GM21717 (cell line): ENCODE measurements around the gene TNS2.
A peak's percentile ranks its signal among the peaks of the same experiment; 100 is the strongest.
"Not testable (repeated sequence)": the region's sequence is repeated elsewhere in the genome, so short reads cannot be mapped to it uniquely, and the experiment has no call there.

Experiments used
- ATAC-seq: cut with Tn5 transposase; IDR thresholded peaks from one replicate; pipeline ENCODE4 v1.9.1; 2021; ENCODE audit warnings: mild to moderate bottlenecking, moderate library complexity; ENCODE audit not compliant: unreplicated experiment

Gene TNS2, protein sequence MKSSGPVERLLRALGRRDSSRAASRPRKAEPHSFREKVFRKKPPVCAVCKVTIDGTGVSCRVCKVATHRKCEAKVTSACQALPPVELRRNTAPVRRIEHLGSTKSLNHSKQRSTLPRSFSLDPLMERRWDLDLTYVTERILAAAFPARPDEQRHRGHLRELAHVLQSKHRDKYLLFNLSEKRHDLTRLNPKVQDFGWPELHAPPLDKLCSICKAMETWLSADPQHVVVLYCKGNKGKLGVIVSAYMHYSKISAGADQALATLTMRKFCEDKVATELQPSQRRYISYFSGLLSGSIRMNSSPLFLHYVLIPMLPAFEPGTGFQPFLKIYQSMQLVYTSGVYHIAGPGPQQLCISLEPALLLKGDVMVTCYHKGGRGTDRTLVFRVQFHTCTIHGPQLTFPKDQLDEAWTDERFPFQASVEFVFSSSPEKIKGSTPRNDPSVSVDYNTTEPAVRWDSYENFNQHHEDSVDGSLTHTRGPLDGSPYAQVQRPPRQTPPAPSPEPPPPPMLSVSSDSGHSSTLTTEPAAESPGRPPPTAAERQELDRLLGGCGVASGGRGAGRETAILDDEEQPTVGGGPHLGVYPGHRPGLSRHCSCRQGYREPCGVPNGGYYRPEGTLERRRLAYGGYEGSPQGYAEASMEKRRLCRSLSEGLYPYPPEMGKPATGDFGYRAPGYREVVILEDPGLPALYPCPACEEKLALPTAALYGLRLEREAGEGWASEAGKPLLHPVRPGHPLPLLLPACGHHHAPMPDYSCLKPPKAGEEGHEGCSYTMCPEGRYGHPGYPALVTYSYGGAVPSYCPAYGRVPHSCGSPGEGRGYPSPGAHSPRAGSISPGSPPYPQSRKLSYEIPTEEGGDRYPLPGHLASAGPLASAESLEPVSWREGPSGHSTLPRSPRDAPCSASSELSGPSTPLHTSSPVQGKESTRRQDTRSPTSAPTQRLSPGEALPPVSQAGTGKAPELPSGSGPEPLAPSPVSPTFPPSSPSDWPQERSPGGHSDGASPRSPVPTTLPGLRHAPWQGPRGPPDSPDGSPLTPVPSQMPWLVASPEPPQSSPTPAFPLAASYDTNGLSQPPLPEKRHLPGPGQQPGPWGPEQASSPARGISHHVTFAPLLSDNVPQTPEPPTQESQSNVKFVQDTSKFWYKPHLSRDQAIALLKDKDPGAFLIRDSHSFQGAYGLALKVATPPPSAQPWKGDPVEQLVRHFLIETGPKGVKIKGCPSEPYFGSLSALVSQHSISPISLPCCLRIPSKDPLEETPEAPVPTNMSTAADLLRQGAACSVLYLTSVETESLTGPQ (N-terminal part only)

DNA sequence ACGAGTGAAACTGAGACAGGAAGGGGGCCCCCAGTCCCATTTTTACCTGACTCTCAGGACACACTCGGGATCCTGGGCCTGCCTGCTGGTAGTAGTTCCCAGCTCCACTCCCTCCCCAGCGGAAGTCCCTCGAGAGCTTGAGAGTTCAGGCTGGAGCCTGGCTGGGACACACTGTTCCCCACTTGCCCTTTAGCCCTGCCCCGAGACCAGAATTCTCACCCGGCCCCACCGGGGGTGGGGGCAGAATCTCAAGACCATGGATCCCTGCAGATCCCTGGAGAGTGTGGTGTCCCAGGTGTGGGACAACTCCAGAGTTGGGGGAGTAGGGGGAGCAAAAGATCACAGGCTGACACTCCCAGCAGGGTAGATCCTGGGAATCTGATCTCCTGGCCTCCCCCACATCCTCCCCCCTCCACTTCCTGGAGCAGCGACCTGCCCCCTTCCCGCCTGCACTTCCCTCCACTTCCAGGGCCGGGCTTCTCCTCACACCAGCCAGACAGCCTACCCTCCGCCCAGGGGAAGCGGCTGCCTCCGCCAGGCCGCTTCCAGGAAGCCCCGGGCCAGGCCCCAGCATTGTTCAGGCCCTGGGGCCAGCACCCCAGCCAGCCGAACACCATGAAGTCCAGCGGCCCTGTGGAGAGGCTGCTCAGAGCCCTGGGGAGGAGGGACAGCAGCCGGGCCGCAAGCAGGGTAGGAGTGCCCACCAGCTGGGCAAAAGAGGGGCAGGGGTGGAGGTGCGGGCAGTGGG lies at the start of gene TNS2:
TSS of gene TNS2 (plus strand) at position 495 of the 748 bp plus-strand sequence. CDS start at position 616, 121 bp downstream.
- ATAC-seq, result no peak

DNA sequence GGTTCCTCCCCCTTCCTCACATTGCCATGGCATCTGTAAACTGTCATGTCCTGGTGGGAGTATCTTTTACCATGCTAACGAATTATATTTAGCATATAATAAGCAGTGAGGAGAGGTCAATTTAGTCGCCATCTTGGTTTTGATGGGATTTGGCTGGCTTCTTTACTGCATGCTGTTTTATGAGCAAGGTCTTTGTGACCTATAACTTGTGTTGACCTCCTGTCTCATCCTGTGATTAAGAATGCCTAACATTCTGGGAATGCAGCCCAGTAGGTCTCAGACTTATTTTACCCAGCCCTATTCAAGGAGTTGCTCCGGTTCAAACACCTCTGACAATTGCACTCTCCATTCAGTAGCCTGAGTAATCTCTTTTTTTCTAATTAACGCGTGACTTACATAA lies 45.7 kb upstream of the TNS2 start:
- no peak for ATAC-seq

DNA sequence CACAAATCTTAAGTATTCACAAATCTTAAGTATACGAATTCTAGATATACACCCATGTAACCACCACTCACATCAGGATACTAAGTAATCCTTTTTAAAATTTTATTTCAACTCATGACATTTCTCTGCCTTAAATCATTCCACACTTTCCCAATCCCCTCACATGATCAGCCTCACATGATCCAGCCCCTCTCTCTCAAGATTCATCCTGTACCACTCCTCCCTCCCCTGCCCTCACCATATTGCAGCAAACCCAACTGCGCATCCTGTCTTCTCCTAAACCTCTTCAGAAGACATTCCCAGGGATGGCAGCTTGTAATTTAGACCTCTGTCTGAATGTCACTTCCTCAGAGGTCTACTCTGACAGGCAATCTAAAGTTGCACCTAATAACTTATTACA lies 45.3 kb upstream of the TNS2 start:
- ATAC-seq, result no peak

DNA sequence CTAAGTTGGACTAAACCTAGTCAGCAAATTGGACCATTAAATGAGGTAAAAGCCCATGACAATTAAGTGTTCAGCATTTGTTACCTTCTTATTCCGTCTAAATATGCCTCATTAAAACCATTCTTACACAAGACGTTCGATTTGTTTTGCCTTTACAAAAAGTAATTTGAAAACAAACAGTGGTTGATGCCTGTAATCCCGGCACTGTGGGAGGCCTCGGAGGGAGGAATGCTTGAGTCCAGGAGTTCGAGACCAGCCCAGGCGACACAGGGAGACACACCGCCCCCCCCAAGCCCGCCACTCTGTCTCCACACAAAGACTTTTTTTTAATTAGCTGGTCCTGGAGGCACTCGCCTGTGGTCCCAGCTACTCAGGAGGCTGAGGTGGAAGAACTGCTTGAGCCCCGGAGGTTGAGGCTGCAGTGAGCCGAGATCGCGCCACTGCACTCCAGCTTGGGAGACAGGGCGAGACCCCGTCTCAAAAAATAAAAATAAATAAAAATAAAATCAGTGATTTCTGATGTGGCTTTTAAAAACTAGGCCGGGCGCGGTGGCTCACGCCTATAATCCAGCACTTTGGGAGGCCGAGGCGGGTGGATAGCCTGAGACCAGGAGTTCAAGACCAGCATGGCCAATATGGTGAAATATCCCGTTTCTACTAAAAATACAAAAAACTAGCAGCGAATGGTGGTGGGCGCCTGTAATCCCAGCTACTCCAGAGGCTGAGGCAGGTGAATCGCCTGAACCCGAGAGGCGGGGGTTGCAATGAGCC lies 44.5 kb upstream of the TNS2 start:
- no peak for ATAC-seq

DNA sequence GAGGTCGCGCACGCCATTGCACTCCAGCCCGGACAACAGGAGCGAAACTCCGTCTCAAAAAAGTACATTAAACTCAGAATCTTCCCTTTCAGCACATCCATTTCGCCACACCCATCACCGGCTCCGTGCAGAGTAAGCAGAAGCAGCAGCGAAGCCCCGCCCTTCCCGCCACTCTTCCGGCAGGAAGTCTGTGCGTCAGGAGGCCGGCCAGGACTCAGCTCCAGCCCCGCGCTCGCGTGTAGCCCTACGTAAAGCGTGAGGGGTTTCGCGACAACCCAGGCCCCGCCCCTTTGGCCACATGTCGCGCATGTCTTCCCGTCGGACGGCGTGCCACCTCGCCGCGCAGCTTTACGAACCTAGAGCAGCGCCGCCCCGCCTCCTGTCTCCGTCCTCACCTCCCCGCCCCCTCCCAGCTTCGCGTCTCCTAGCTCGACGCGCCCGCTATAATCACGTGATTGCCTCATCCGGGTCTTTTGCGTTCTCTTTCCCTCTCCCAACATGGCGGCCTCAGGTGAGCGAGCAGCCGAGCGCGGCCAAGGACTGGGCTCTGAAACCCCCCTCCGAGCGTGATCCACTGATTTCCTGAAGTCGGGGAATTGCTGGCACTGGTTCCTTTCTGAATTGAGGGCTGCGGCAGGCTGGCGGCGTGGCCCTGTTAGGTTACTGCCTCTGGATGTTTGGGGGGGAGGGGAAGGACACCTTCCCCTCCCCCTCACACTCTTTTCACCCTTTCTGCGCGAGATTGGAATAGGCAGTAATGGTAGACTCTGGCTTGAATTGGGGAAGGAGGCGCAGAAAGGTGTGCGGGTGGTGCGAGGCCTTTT lies 43.7 kb upstream of the TNS2 start, which contains the start of gene EIF4B:
TSS of gene EIF4B (plus strand) at position 471 of the 824 bp plus-strand sequence. CDS start at position 499, 28 bp downstream.
- ATAC-seq, result peak; percentile 87

DNA sequence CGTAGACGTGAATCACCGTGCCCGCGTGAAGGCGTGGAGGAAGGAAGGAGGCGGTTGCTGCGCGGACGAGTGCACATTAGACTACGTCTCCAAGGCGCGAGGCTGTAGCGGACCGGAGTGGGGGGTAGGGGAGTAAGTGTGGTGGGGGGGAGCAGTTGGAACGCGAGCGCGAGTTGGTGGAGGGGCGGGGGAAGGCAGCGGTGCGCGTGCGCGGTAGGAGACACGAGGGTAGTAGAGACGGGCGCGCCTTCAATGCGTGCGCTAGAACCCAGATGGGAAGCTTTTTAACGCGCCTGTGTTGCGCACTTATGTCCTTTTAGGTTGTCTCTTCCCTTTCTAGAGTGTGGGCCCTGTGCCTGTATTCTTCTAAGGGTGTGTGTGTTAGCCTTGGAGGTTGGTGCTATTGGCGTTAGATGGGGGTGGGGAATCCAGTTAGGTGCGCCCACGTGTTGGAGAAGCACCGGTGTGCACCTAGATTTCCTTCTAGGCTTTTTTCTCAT lies 43.0 kb upstream of the TNS2 start:
- peak; percentile 25 for ATAC-seq

DNA sequence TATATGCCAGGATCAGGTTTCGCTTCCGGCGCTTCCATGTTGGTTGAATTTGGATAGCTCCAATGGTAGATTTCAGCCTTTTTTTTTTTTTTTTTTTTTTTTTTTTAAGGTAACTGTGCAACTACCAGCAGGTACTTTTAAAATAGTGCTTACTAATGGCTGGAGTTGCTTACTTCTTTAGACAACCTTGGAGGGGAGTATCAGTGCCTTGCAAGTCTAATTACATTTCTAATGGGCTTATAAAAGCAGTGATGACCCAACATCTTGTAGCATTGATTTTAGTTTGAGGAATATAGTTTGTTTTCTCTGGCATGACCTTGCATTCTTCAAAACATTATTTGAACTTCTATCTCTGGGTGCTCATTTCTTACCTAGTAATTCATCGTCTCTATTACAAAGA lies 42.5 kb upstream of the TNS2 start:
- no peak for ATAC-seq

DNA sequence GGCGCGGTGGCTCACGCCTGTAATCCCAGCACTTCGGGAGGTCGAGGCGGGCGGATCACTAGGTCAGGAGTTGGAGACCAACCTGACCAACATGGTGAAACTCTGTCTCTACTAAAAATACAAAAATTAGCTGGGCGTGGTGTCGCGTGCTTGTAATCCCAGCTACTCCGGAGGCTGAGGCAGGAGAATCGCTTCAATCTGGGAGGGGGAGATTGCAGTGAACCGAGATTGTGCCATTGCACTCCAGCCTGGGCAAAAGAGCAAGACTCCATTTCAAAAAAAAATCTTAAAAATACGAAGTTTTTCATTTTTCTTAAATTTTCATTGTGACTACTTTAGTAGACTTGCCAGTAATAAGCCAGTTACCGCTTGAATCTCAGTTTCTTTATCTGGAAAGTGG lies 41.1 kb upstream of the TNS2 start:
- ATAC-seq, result not testable (repeated sequence)

DNA sequence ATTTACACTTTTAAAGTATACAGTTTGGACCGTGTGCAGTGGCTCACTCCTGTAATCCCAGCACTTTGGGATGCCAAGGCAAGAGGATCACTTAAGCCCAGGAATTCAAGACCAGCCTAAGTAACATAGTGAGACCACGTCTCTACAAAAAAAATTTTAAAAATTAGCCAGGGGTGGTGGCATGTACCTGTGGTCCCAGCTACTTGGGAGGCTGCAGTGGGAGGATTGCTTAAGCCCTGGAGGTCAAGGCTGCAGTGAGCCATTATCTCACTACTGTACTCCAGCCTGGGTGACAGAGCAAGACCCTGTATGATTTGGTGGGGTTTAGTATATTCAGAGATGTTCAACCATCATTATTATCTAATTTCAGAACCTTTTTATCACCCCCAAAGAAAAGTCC lies 38.9 kb upstream of the TNS2 start:
- ATAC-seq, result no peak

DNA sequence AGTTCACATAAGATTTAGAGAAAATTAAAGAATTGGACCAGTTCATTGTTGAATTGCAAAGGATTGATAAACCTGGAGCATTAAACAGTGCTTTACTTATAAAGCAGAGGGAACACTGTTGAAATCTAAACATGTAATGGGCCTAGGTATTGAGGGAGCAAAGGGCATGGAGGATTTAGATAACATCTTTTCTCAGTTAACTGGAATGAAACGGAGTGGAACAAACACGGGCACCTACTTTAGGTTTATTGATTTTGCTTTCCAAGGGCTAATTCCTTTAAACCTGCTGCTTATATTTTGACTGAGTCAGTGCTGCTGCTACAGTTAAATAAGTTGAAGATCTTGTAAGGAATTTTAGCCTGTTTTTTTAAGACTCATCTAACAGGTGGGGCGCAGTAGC lies 38.0 kb upstream of the TNS2 start:
- no peak for ATAC-seq

DNA sequence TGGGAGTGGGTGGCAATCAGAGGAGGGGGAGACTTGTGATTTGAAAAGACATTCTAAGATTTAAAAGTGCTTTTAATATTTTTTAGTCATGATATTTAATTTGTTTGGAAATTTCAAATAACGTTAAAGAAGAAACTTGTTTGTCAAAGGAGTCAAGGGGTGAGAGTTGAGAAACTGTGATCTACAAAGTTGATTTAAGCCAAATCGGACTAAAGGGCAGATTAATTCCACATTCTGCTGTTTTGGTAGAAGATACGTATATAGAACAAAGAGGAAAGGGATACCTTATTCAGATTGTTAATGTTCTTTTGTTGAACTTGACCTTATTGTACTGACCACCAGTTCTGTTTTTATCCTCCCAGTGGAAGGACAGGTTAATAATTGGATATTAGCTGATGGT lies 36.9 kb upstream of the TNS2 start:
- ATAC-seq, result no peak

DNA sequence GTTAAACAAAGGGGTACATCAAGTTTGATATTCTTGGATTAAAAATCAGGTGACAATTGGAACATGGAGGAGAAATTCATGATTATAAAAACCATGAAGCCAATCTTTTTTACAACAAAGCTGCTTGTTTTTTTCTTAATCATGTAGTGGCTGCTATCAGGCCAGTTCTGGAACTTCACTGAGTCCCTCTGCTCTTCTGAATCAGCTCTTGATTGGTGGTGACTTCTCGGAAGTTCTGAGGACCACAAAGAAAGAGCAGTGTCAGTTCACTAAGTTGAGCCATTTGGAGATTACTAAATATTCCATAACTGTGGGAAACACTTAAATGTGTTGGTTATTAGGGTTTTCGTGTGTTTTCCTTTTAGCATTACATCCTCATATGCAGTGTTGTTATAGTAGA lies 35.2 kb upstream of the TNS2 start:
- ATAC-seq, result no peak

DNA sequence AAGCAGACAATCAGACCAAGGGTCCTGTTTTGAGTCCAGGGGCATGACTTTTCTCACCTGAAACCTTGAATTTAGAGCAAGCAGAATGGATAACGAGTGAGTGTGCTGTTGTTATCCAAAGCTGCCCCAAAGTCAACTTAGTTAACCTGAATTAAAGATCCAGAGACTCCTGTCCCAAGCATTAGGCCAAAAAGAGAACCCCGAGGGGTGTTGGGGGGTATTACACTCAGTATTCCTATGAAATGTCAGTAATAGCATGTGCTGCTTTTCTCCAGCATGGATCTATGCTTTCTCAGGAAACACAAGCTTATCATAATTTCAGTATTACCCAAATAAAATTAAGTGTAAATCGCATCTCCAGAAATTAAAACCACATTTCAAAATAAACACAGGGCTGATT lies 24.6 kb upstream of the TNS2 start:
- no peak for ATAC-seq

DNA sequence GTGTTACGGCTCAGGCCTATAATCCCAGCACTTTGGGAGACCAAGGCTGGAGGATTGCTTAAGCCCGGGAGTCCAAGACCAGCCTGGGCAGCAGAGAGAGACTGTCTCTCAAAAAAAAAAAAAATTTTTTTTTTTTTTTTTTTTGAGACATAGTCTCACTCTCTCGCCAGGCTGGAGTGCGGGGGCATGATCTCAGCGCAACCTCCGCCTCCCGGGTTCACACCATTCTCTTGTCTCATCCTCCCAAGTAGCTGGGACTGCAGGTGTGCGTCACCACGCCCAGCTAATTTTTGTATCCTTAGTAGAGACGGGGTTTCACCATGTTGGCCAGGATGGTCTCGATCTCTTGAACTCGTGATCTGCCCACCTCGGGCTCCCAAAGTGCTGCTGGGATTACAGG lies 22.9 kb upstream of the TNS2 start:
- ATAC-seq, result not testable (repeated sequence)

DNA sequence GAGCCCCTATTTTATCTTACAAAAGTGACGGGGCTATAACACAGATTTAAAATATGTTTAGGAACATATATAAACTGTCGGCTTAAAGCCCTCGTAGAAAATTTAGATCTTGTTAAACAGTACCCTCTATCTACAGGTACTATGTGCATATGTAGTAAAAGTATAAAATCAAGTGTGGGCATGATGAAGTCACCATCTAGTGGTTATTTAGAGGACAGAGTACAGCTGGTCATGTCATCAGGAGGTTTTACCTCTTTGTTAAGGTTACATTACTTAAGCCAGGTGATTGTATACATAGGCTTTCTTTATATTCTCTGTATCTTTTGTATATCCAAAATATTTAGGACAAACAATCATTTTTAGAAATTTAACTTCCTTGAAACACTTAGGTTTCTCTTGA lies 18.2 kb upstream of the TNS2 start:
- no peak for ATAC-seq

DNA sequence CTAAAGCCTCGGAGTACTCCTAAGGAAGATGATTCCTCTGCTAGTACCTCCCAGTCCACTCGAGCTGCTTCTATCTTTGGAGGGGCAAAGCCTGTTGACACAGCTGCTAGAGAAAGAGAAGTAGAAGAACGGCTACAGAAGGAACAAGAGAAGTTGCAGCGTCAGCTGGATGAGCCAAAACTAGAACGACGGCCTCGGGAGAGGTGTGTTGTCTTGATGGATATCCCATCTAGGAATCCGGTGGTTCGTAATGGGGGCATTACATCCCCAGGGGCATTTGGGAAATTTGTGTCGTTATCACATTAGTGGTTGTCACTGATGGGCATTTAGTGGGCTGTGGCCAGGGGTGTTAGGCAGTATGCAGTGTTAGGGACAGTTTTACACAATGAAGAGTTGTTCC lies 16.0 kb upstream of the TNS2 start:
- not testable (repeated sequence) for ATAC-seq

DNA sequence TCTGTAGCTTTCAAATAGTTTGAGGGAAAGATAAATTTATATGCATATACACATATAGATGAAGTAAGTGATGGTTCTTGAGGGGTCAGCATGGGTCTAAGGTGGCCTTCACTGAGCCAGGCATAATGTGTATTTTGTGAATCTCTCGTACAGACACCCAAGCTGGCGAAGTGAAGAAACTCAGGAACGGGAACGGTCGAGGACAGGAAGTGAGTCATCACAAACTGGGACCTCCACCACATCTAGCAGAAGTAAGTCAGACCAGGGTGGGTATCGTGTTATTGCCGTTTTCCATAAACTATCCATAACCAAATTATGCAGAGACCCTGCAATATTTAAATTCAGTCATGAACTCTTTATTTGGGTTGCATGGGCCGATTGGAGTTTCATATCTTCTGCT lies 15.4 kb upstream of the TNS2 start:
- no peak for ATAC-seq

DNA sequence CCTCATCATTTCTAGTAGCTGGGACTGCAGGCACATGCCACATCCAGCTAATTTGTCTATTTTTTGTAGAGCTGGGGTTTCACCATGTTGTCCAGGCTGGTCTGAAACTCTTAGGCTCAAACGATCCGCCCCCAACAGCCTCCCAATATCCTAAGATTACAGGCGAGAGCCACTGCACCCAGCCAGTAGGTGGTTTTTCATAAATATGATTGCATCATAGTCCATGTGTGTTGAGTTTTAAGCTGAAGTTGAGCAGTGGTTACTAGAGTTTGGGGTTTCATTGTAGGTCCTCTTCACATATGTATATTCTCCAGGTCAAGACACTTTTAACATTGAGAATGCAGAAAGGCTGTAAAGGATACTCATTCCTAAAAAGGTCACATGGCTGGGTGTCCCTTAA lies 13.1 kb upstream of the TNS2 start:
- no peak for ATAC-seq

DNA sequence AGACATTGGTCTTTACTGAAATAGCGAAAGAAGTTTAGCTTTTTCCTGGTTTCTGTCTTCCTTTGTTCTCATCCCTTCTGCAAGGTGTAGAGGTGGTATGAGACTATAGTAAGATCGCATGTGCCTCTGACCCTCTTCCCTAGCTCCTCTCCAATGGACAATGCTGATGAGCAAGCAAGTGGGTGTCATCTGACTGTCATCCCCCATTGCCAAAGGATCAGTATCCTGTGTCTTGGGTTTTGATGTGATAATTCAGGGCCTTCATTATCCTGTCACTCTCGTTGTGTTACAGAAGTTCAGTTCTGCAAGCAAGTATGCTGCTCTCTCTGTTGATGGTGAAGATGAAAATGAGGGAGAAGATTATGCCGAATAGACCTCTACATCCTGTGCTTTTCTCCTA lies 10.0 kb upstream of the TNS2 start:
- no peak for ATAC-seq
